HuH-7 (cell line): ENCODE data around the gene RAC3.

Source experiments
- DNase-seq: peaks from one replicate; pipeline ENCODE4 v3.0.0; 2011; ENCODE audit warnings: low spot score

Gene RAC3

DNA sequence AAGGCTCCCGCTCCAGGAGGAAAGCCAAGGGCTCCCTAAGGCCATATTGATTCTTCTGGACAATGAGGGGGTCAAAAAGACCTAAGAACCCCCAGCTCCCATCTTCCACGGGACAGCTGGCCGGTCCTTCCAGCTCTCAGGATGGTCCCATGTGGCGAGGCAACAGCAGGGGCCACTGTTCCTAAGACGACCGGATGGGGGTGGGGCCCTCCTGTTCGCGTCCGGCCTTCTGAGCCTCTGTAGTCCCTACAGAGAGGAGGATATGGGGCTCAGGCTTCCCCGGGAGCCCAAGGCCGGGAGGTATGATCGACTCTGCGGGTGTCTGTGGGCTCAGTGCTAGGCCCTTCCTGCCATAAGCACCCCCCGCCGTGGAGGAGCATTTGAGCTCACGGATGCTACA lies 12.0 kb downstream of the RAC3 start:
- DNase-seq = no peak

DNA sequence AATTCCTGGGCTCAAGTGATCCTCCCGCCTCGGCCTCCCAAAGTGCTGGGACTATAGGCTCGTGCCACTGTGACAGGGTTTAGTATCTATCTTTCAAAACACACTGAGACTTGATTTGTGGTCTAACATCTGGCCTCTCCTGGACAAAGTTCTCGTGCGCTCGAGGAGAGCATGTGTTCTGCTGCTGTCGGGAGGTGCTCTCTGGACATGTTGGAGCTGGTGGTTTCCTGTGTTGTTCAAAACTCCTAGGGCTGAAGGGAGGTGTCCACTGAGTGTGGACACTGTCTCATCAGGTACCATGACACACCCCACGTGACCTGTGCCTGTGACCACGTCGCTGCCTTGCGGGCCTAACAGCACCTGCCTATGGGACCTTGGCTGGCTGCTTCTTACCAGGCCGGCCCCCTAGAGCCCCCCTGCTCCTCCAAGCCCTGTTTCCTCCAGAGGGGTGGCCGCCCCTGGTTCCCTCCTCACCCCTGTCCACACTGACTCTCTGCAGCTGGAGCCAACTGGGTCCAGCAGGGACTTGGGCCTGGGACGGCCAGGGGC lies 14.5 kb downstream of the RAC3 start:
- DNase-seq = no peak

DNA sequence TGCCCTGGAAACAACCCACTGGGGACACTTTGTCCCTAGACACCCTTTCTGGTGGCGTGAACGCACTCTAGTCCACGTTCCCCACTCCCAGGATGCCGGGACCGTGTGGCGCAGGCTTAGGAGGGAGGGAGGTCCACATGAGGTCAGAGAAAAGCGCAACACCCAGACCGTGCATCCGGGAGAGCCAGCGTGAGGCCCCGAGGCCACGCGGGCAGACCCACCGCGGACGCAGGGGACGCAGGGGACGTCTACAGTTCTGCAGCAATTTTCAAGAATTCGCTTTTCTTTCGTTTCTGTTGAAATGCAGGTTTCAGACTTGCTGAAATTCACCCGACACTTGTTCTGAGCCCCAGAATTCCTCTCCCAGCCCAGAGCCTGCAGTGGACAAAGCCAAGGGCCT lies 15.4 kb downstream of the RAC3 start:
- no peak for DNase-seq

DNA sequence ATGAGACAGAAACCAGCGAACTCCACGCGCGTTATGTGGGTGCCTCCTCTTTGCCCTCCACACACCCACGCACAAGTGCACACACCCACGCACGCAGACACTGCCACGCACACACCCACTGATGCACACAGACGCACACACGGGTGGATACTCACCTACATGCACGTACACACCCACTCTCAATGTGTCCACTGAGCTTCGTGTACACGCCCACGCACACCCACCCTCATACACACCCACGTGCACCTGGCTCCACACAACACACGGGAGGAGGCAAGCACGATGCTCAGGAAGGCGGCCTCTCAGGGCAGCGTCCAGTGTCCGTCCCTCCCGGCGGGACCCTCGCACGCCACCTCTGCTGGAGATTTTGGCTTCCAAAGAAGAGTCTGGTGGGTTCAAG lies 15.9 kb downstream of the RAC3 start:
- no peak for DNase-seq

DNA sequence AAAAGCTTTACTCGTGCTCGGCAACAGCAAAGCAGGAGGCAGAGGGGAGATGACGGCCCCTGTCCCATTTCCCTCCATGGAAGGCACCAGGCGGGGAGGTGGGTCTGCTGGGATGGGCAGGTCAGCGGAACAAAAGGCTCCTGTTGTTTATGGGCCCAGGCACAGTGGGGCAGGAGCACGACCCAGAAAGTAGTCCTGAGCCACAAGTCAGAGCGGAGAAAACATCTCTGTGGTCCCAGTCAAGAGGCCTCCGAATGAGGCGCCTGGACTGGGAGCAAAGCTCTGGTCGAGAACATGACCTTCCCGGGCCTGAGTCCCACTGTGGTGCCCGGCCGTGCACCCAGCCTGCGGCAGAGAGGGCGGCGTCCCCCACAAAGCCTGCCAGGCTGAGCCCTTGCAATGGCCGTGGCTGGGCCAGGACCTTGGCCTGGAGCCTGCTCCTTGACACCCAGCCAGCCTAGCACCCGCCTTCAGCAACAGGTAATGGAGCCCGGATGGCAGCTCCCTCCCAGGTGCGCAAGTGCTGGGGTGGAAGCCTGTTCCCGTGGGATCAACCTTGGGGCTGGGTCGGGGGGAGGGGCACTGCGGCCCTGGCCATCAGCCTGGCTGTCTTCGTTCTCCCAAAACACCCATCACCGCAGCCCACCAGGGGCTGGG lies 16.6 kb downstream of the RAC3 start:
- no peak for DNase-seq

DNA sequence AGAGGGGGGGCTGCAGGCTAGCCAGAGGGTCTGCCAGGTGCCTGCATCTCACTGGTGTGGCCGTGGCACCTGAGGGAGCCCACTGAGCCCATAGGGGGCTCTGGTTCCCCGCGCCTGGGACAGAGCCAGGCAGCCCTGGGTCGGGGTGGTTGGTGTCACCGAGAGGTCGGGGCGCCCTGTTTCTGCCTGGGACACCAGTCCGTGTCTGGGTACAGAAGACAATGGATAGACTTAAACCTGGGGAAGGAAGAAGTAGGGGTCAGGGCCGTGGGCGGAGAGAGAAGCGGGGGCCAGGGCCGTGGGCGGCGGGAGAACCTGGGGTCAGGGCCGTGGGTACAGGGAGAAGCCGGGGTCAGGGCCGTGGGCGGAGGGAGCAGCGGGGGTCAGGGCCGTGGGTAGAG lies 17.1 kb downstream of the RAC3 start:
- no peak for DNase-seq

DNA sequence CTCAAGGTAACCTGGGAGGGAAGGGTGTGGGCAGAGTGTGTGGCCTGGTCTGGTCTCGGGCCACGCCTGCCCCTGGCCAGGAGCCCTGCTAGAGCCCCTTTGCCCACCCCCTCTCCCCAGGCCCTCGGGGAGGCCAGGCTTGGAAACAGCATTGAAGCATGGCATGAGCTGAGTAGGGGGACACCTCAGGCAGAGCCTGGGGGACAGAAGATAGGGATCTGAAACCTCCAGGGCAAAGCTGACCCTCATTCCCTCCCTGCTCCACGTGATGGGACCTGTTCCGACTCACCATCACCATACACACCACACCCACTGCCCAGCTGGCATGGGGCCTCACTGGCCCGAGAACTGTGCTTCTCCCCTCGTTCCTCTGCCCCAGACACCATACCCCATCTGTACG lies 17.6 kb downstream of the RAC3 start:
- DNase-seq = no peak

DNA sequence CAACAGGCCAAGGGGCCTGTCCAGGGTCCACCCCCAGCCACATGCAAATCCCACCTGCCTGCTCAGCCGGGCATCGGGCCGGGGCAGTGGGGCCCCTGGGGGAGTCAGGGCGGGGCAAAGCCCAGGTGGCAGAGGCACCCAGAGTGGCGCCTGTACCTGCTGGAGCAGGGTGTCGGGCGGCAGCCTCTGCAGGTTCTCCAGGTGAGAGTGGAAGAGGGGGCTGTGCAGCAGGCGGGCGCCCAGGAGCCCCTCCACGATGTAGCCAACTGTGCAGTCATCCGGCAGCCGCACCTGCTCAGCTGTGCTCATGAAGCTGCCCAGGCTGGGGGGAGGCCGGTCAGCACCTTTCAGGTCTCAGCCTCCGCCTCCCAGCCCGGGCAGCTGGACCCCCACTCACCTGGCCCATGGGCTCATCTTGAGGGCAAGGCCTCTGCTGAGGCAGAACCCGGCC lies 18.1 kb downstream of the RAC3 start:
- no peak for DNase-seq

DNA sequence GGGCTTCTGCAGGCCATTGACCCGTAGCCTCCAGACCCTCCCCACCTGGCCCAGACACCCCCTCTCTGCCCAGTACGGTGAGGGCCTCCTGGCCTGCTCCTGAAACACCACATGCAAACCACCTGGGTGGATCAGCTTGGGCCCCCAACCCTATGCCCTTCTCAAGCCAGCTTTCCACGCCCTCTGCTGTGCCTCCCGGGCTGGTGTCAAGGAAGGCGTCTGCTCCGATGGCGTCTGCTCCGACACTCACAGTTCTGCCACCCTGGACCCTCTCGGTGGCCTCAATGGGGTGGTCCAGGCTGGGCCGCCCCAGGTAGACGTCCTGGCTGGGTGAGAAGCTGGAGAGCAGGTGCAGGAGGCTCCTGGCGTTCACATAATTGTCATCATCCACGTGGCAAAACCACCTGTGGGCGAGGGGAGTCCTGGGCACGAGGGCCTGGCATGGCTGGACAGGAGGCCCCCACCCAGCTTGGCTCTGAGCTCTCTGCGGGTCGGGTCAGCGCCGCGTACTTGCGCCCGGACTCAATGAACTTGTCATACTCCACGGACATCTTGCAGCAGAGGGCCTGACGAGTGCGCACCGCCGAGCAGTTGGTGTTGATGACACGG lies 18.8 kb downstream of the RAC3 start:
- no peak for DNase-seq

DNA sequence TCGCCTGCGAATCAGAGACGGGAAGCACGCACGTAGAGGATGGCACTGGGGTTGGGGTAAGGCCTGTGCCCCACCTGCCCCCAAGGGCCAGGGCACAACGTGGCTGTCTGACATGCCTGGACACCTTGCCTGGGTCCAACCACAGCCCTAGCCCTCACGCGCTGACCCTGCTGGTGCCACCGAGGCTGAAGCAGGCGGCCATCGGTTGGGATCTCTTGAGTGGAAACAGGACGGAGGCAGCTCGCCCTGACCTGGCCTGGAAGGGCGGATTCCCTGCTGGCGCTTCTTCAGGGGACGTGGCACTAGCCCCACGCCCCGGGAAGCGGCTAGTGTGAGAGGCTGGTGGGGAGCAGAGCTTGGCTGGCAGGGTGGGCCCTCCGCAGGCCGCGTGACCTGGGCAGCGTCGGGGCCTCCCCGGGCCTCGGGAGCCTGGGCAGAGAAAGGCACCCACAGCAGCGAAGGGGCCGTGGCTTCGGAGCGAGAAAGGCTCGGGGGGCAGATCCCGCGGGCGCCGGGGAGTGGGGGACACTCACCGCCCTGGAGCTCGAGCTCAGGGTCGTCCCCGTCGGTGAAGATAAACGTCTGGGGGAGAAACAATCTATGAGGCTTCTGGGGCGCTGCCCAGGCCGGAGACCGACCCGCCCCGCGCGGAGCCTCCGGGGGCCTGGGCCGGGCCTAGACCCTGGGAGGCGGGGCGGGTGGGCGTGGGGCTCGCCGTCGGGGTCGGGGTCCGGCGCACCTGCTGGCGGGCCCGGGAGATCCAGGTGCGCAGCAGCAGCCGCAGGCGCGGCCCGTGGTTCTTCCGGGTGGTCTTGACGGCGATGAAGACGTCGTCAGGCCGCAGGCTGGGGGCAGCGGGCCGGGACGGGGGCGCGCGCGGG lies 19.5 kb downstream of the RAC3 start:
- peak; percentile 54 for DNase-seq

DNA sequence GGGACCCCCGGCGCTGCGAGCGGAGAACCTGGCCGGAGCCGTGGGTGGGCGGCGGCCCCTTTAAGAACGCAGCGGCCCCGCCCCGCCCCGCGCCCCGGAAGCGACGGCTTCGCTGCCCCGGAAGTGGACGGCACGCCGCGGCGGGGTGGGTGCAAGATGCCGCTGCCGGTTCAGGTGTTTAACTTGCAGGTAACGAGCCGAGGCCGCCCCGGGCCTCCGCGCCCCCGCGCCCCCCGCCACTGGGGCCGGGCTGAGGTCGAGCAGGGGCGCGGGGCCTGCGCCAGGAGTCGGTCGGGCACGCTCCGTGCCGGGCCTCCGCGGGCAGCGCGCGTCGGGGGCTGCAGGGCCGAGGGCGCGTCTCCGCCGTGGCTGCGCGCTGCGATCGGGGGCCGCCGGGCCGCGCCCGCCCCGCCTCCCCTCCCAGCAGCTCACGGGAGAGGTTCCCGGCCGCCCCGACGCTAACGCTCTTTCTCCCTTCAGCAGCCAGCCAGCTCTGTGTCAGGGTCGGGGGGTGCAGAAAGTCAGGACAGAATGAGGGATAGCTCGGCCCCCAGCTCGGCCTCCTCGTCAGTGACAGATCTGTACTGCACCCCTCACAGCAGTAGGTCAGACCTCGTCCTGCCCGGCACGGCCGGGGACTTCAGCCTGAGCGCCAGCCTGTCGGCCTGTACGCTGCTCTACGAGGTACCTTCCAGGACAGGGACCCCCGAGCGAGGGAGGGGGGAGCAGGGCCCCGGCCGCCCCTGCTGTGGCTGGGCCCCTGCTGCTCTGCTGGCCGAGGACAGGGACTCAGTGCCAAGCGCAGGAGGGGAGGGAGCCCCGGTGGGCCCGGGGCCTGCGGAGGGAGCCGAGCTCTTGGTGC lies 20.5 kb downstream of the RAC3 start, which contains the start of the genes GPS1 and RFNG:
GPS1 (plus strand) TSS at position 123 of the 862 bp plus-strand sequence; CDS start at position 157, 34 bp downstream.
RFNG (minus strand) TSS at position 36 of the 862 bp plus-strand sequence. CDS start 45 bp downstream, outside the sequence.
- peak; percentile 95 for DNase-seq

DNA sequence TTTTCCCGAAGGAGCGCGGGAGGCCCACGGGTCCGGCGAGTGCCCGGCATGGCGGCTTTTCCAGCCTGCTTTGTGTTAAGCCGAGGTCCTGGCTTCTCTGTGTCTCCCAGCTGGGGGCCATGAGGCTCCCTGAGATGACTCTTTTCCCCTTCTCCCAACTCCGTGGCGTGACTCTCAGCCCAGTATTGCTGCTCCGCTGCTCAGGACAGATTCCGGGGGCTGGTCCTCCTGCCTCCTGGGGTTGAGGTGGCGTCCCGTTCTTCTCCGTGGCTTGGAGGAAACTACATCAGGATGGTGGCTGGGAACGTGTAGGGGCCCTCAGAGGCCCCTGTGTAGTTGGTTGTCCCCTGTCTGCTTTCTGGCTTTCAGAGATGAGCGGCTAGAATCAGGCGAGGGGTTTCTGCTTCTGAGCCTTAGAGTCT lies 21.2 kb downstream of the RAC3 start:
- no peak for DNase-seq

DNA sequence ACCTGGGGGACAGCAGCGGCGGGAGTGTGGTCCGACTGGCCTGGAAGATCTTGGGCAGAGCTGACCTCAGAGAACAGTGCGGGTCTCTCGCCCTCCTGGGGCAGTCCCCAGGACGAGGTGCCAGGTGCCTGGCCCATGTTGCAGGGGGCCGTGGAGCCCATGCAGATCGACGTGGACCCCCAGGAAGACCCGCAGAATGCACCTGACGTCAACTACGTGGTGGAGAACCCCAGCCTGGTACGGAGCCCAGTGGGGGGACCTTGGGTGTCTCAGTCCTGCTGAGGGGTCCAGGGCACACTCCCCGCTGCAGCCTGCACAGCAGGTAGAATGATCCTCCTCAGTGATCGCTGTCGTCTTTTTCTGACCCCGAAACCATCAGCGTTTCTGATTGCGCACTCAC lies 21.7 kb downstream of the RAC3 start:
- DNase-seq = no peak

DNA sequence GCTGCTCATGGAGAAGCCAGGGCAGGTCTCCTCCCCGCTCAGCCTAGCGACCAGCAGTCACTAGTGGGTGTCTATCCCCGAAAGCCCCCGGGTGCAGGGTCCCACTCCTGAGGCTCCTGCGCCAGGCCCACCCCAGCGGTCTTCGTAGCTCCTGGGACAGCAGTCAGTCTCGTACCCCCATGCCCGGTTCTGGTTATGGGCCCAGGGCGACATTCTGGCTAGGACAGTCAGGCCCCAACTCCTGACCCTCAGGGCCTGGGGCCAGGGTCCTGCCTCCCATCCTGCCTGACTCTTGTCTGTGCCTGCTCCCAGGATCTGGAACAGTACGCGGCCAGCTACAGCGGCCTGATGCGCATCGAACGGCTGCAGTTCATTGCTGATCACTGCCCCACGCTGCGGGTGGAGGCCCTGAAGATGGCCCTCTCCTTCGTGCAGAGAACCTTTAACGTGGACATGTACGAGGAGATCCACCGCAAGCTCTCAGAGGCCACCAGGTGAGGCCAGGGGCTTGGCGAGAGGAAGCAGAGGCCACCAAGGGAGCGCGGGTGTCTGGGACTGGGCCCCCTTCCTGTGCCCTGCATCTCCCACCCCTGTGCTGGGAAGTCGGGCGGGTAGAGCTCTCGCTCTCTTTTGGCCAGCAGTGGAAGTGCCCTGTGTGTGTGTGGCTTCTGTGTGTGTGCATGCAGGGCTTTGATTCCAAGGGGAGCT lies 22.2 kb downstream of the RAC3 start:
- no peak for DNase-seq

DNA sequence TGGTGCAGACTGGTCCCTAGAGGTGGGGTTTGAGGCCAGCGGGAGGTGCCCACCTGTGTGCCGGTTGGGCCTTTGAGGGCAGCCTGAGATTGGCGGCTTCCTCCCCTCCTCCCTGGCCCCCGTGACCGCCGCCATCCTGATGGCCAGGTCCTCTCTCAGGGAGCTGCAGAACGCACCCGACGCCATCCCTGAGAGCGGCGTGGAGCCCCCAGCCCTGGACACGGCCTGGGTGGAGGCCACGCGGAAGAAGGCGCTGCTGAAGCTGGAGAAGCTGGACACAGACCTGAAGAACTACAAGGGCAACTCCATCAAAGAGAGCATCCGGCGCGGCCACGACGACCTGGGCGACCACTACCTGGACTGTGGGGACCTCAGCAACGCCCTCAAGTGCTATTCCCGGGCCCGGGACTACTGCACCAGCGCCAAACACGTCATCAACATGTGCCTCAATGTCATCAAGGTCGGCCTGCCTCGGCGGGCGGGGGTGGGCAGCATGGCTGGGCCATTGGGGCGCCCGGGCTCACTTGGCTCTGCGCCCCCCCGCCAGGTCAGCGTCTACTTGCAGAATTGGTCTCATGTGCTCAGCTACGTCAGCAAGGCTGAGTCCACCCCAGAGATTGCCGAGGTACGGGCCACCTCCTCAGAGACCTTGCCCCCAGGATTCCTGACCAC lies 23.0 kb downstream of the RAC3 start:
- no peak for DNase-seq

DNA sequence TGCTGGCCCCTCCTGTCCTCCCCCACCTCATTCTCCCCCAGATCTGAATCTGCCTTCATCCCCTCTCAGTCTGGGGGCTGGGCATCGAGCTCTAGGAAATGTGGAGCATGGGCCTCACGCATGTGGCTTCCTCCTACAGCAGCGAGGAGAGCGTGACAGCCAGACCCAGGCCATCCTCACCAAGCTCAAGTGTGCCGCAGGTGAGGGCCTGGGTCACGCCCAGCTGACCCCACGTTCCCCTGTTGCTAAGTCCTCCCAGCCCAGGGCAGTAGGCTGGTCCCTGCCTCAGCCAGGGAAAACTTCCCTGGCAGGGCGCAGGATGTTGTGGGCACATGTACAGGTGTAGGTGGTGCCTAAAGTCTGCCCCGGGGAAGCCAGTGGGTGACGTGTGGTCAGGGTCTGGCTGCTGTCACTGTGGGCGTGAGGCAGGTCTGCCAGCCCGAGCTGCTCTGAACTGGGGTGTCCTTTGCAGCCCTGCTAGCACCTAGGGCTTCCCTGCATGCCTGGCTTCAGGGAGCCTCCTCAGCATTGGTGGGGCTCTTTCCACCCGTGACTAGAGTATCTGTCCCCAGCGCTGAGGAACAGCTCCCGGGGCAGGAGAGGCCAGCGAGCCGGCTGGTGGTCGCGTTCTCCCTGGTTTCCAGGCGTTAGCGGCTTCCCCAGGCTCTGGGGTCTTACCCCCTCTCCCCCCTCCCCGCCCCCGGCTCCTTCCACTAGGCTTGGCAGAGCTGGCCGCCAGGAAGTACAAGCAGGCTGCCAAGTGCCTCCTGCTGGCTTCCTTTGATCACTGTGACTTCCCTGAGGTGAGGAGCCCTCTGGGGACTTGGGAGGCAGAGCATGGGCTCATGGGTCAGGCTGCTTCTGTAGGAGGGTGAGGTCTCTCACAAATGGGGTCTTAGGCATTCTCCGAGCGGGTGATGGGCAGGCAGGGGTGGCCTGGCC lies 23.8 kb downstream of the RAC3 start:
- no peak for DNase-seq

DNA sequence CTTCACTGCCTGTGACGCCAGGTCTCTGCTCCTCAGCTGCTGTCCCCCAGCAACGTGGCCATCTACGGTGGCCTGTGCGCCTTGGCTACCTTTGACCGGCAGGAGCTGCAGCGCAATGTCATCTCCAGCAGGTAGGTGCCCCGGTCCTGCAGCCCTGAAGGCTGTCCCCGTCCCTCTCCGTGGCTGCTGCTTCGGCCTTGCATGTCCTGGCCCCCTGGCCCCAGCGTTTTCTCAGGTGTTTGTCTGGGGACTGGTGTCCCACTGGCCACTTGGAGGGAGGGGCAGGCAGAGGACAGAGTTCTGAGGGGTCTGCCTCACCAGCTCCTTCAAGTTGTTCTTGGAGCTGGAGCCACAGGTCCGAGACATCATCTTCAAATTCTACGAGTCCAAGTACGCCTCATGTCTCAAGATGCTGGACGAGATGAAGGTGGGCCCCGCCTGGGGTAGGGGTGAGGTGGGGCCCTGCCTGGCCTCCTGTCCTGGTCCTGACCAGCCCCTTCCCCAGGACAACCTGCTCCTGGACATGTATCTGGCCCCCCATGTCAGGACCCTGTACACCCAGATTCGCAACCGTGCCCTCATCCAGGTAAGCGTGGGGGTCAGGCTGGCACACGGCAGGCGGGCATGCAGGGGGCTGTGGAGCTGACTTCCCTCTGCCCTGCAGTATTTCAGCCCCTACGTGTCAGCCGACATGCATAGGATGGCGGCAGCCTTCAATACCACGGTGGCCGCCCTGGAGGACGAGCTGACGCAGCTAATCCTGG lies 24.7 kb downstream of the RAC3 start:
- DNase-seq = no peak
